Measurements from ENCODE around the gene PTAFR.

DNA sequence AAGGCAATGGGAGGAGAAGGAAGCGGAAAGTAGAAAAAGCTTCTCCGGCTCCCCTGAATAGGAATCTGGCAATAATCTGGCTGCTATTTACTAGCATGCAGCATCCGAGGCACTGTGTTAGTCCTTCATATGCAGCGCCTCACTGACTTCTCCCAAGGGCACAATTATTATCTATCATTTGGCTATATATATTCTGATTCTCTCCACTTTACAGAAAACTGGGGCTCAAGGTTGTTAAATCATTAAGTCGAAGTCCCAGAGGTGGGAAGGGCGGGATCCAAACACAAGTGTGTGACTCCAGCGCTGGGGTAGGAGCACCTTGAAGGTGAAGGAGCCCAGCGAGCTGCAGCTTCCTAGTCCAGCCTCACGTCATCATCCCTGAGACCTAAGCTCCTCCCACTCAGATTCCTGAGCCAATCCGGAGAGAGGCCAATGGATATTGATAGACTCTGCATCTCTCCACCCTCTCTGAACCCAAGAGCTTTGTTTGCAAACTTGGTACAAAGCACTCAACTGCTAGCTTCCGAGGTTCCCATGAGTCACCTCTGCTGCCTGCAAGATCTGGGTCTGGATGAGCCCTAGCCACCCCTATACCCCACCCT lies 71.5 kb downstream of the PTAFR start:
- no peak for TF ChIP-seq CTCF (conservative IDR thresholded peaks at IDR 0.05 in 1 of 2, IDR thresholded peaks at IDR 0.05 in 1 of 2; ENCODE audit: low read depth in 1 of 2, low read length in 2 of 2)
- TF ChIP-seq EZH2 (IDR thresholded peaks at IDR 0.05; ENCODE audit: low read length, missing control alignments) = no peak
